CD4-positive, alpha-beta T cell treated with Interferon gamma for 1 hour (primary cell): ENCODE measurements around the gene CCL26.
"Not testable (repeated sequence)": the region's sequence is repeated elsewhere in the genome, so short reads cannot be mapped to it uniquely, and the experiment has no call there.

Experiments
- DNase-seq: peaks from one replicate; pipeline ENCODE4 v3.0.0-alpha.2; 2020

CCL26 gene

GRCh38 chr7:75789361-75789924, 17.4 kb upstream of the CCL26 start:
- DNase-seq, result no peak

- not testable (repeated sequence) for DNase-seq
These were observed 16.3 kb upstream of the CCL26 start for GRCh38 chr7:75788154-75788847.

GRCh38 chr7:75783058-75783457, 11.0 kb upstream of the CCL26 start:
- not testable (repeated sequence) for DNase-seq

- not testable (repeated sequence) for DNase-seq
These were observed 8.7 kb upstream of the CCL26 start for GRCh38 chr7:75780647-75781273.

GRCh38 chr7:75779516-75779915, 7.5 kb upstream of the CCL26 start:
- DNase-seq, result not testable (repeated sequence)

- DNase-seq, result not testable (repeated sequence)
These were observed 7.0 kb upstream of the CCL26 start for GRCh38 chr7:75779035-75779434.

GRCh38 chr7:75776295-75776971, 4.4 kb upstream of the CCL26 start:
- DNase-seq, result no peak

GRCh38 chr7:75773958-75774357, 1.9 kb upstream of the CCL26 start:
- not testable (repeated sequence) for DNase-seq

- DNase-seq, result no peak
These were observed 787 bp downstream of the CCL26 start for GRCh38 chr7:75771224-75771623.

- no peak for DNase-seq
These were observed 9.6 kb downstream of the CCL26 start for GRCh38 chr7:75762350-75762917.

GRCh38 chr7:75761801-75762200, 10.2 kb downstream of the CCL26 start:
- not testable (repeated sequence) for DNase-seq

GRCh38 chr7:75758491-75758890, 13.5 kb downstream of the CCL26 start:
- no peak for DNase-seq

- no peak for DNase-seq
These were observed 14.2 kb downstream of the CCL26 start for GRCh38 chr7:75757860-75758259.

GRCh38 chr7:75756991-75757676, 14.9 kb downstream of the CCL26 start:
- DNase-seq, result no peak

- no peak for DNase-seq
These were observed 15.6 kb downstream of the CCL26 start for GRCh38 chr7:75756206-75756990.

GRCh38 chr7:75743455-75743859, 28.6 kb downstream of the CCL26 start:
- no peak for DNase-seq

GRCh38 chr7:75740846-75741497, 31.0 kb downstream of the CCL26 start:
- DNase-seq, result peak; percentile 28

GRCh38 chr7:75739796-75740672, 32.0 kb downstream of the CCL26 start:
- DNase-seq, result no peak

GRCh38 chr7:75738975-75739795, 32.8 kb downstream of the CCL26 start:
- DNase-seq, result peak; percentile 99
